22Rv1 (cell line): ENCODE results near the gene COL9A3.

ENCODE experiments used
- ZFX ChIP-seq: fragments of 450-650 bp; IDR thresholded peaks from 2 replicates; pipeline ENCODE4 v1.6.1; 2017; ENCODE audit warnings: antibody characterized with exemption, borderline replicate concordance
- TF ChIP-seq, protein P1 (sequence below): fragments of 450-650 bp; IDR thresholded peaks from 2 replicates; pipeline ENCODE4 v1.5.1; 2017; ENCODE audit warnings: mild to moderate bottlenecking

DNA sequence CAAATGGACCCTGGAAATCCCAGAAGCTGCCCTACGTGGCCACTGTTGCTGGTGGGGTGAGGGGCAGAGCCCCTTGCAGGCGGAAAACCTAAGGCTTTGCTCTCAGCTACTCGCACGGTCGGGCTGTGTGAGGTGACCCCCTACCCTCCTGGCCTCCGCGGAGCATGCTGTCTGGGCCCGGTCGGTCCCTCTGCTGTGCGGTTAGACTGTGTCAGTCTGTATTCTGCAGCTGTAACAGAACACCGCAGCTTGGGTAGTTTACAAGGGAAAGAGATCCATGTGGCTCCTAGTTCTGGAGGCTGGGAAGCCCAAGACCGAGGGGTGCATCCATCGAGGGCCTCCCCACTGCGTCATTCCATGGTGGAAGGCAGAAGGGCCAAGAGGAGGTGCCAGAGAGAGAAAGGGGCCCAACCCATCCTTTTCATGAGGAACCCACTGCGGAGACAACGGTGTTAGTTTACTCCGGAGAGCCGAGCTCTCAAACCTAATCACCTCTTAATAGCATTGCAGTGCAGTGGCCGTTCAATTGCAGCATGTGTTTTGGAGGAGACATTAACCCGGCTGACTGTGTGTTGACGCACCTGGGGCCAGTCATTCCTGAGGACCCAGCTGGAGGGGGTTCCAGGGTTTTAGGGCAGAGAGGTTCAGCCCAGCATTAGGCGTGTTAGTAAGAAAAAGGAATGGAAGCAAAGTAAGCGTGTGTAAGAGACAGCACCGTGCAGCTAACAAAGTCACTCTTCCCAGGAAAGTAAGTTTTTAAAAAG is 18.3 kb downstream of the COL9A3 start:
- TF ChIP-seq, protein P1, sequence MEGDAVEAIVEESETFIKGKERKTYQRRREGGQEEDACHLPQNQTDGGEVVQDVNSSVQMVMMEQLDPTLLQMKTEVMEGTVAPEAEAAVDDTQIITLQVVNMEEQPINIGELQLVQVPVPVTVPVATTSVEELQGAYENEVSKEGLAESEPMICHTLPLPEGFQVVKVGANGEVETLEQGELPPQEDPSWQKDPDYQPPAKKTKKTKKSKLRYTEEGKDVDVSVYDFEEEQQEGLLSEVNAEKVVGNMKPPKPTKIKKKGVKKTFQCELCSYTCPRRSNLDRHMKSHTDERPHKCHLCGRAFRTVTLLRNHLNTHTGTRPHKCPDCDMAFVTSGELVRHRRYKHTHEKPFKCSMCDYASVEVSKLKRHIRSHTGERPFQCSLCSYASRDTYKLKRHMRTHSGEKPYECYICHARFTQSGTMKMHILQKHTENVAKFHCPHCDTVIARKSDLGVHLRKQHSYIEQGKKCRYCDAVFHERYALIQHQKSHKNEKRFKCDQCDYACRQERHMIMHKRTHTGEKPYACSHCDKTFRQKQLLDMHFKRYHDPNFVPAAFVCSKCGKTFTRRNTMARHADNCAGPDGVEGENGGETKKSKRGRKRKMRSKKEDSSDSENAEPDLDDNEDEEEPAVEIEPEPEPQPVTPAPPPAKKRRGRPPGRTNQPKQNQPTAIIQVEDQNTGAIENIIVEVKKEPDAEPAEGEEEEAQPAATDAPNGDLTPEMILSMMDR: no peak
- TF ChIP-seq ZFX: no peak
